ENCODE measurements around the gene WDR46. TPM values are rescaled to one million over a fixed set of nuclear protein-coding genes. Genes with fewer than 3 reads are reported as not detected.

Gene WDR46
- total RNA-seq, 1 experiment from 2014 or later = 170 TPM

Other genes with a start within 250 kb of the WDR46 start
- 2.2 and 8.9 TPM in 2 replicates for gene HLA-DPA1, start 215.6 kb downstream of the WDR46 start, total RNA-seq (2014; rRNA removed; shearing (Covaris generic))
- gene HLA-DPB1, start 213.2 kb downstream of the WDR46 start, total RNA-seq (2014; rRNA removed; shearing (Covaris generic)) = 12.7 and 33.5 TPM in 2 replicates
- gene COL11A2, start 96.8 kb downstream of the WDR46 start, total RNA-seq (2014; rRNA removed; shearing (Covaris generic)) = 0.71 and 0.77 TPM in 2 replicates
- gene RXRB, start 88.6 kb downstream of the WDR46 start, total RNA-seq (2014; rRNA removed; shearing (Covaris generic)) = 30.7 and 32.5 TPM in 2 replicates
- 94.6 and 121 TPM in 2 replicates for gene SLC39A7, start 88.4 kb downstream of the WDR46 start, total RNA-seq (2014; rRNA removed; shearing (Covaris generic))
- 5.3 and 5.6 TPM in 2 replicates for gene HSD17B8, start 84.6 kb downstream of the WDR46 start, total RNA-seq (2014; rRNA removed; shearing (Covaris generic))
- 32.1 and 37.0 TPM in 2 replicates for gene RING1, start 80.7 kb downstream of the WDR46 start, total RNA-seq (2014; rRNA removed; shearing (Covaris generic))
- gene VPS52, start 17.4 kb downstream of the WDR46 start, total RNA-seq (2014; rRNA removed; shearing (Covaris generic)) = 30.9 and 38.2 TPM in 2 replicates
- gene RPS18, start 17.2 kb downstream of the WDR46 start, total RNA-seq (2014; rRNA removed; shearing (Covaris generic)) = 3,065 and 5,472 TPM in 2 replicates
- 1.2 TPM in 2 replicates for gene B3GALT4, start 12.1 kb downstream of the WDR46 start, total RNA-seq (2014; rRNA removed; shearing (Covaris generic))
- gene PFDN6, start 362 bp upstream of the WDR46 start, total RNA-seq (2014; rRNA removed; shearing (Covaris generic)) = 194 and 225 TPM in 2 replicates
- 37.3 and 37.6 TPM in 2 replicates for gene RGL2, start 9.7 kb upstream of the WDR46 start, total RNA-seq (2014; rRNA removed; shearing (Covaris generic))
- gene TAPBP, start 24.8 kb upstream of the WDR46 start, total RNA-seq (2014; rRNA removed; shearing (Covaris generic)) = 42.4 and 68.0 TPM in 2 replicates
- gene ZBTB22, start 28.5 kb upstream of the WDR46 start, total RNA-seq (2014; rRNA removed; shearing (Covaris generic)) = 10.9 and 12.4 TPM in 2 replicates
- gene DAXX, start 33.7 kb upstream of the WDR46 start, total RNA-seq (2014; rRNA removed; shearing (Covaris generic)) = 108 and 114 TPM in 2 replicates
- 80.5 and 105 TPM in 2 replicates for gene KIFC1, start 102.6 kb upstream of the WDR46 start, total RNA-seq (2014; rRNA removed; shearing (Covaris generic))
- gene PHF1, start 121.8 kb upstream of the WDR46 start, total RNA-seq (2014; rRNA removed; shearing (Covaris generic)) = 27.0 and 30.8 TPM in 2 replicates
- gene CUTA, start 128.9 kb upstream of the WDR46 start, total RNA-seq (2014; rRNA removed; shearing (Covaris generic)) = 266 and 270 TPM in 2 replicates
- 1.4 and 1.7 TPM in 2 replicates for gene SYNGAP1, start 130.8 kb upstream of the WDR46 start, total RNA-seq (2014; rRNA removed; shearing (Covaris generic))
- 8.2 and 8.4 TPM in 2 replicates for gene ZBTB9, start 165.3 kb upstream of the WDR46 start, total RNA-seq (2014; rRNA removed; shearing (Covaris generic))